ENCODE measurements around the gene CLEC2D. TPM values are rescaled to one million over a fixed set of nuclear protein-coding genes. Genes with fewer than 3 reads are reported as not detected.
A peak's percentile ranks its signal among the peaks of the same experiment; 100 is the strongest.
"Not testable (repeated sequence)": the region's sequence is repeated elsewhere in the genome, so short reads cannot be mapped to it uniquely, and the experiment has no call there.

CLEC2D gene
- total RNA-seq, 1 donor from 2014 or later = 0.99 TPM

GRCh38 chr12:9725213-9725870 lies 55.8 kb downstream of the CLEC2D start:
- DNase-seq (ENCODE audit: low read depth in 2 of 2) = no peak

GRCh38 chr12:9727813-9728212 lies 58.3 kb downstream of the CLEC2D start:
- peak in 1 of 2 donors; percentile 33 for DNase-seq (ENCODE audit: low read depth in 2 of 2)

- no peak for DNase-seq (ENCODE audit: low read depth in 2 of 2)
Observed at GRCh38 chr12:9729082-9729481, 59.6 kb downstream of the CLEC2D start.

- DNase-seq (ENCODE audit: low read depth in 2 of 2) = no peak
Observed at GRCh38 chr12:9730011-9730410, 60.5 kb downstream of the CLEC2D start.

GRCh38 chr12:9730591-9730990 lies 61.1 kb downstream of the CLEC2D start:
- DNase-seq (ENCODE audit: low read depth in 2 of 2) = no peak

GRCh38 chr12:9731393-9731792 lies 61.9 kb downstream of the CLEC2D start:
- DNase-seq (ENCODE audit: low read depth in 2 of 2) = no peak

- DNase-seq (ENCODE audit: low read depth in 2 of 2) = no peak
Observed at GRCh38 chr12:9731797-9732196, 62.3 kb downstream of the CLEC2D start.

GRCh38 chr12:9732921-9733461 lies 63.5 kb downstream of the CLEC2D start, which contains the start of gene CLECL1:
Gene CLECL1, minus strand, starts transcription at chr12:9733097.
- no peak for DNase-seq (ENCODE audit: low read depth in 2 of 2)

GRCh38 chr12:9735601-9736000 lies 66.1 kb downstream of the CLEC2D start:
- no peak for DNase-seq (ENCODE audit: low read depth in 2 of 2)

- peak; percentile 33 to 36 for DNase-seq (ENCODE audit: low read depth in 2 of 2)
Observed at GRCh38 chr12:9736936-9737705, 67.6 kb downstream of the CLEC2D start.

GRCh38 chr12:9738905-9739304 lies 69.4 kb downstream of the CLEC2D start:
- not testable (repeated sequence) for DNase-seq (ENCODE audit: low read depth in 2 of 2)

GRCh38 chr12:9739404-9740105 lies 70.0 kb downstream of the CLEC2D start:
- DNase-seq (ENCODE audit: low read depth in 2 of 2) = peak in 1 of 2 donors; percentile 25

GRCh38 chr12:9740106-9740750 lies 70.7 kb downstream of the CLEC2D start:
- DNase-seq (ENCODE audit: low read depth in 2 of 2) = no peak

- DNase-seq (ENCODE audit: low read depth in 2 of 2) = no peak
Observed at GRCh38 chr12:9741726-9742125, 72.2 kb downstream of the CLEC2D start.

- no peak for DNase-seq (ENCODE audit: low read depth in 2 of 2)
Observed at GRCh38 chr12:9742661-9743060, 73.1 kb downstream of the CLEC2D start.

GRCh38 chr12:9745199-9745598 lies 75.7 kb downstream of the CLEC2D start:
- DNase-seq (ENCODE audit: low read depth in 2 of 2) = peak in 1 of 2 donors; percentile 29

Other genes with a start within 250 kb of the CLEC2D start
- gene KLRB1, start 61.8 kb upstream of the CLEC2D start, total RNA-seq = not detected in 2 replicates
- not detected in 2 replicates for gene CLECL1, start 63.4 kb downstream of the CLEC2D start, total RNA-seq
- 0.40 and 0.44 TPM in 2 replicates for gene CD69, start 91.2 kb downstream of the CLEC2D start, total RNA-seq
- 0.20 TPM in 1 of 2 replicates, not detected in the other for gene KLRF1, start 157.8 kb downstream of the CLEC2D start, total RNA-seq
- 26.4 and 29.2 TPM in 2 replicates for gene CLEC2B, start 199.6 kb downstream of the CLEC2D start, total RNA-seq
- not detected in 2 replicates for gene KLRF2, start 211.8 kb downstream of the CLEC2D start, total RNA-seq

All from lung microvascular endothelial cell (primary cell).